ENCODE measurements around the gene SNX32. TPM values are rescaled to one million over a fixed set of nuclear protein-coding genes. Genes with fewer than 3 reads are reported as not detected.

SNX32 gene
- total RNA-seq, 2 experiments from 2014 or later: 2.0 to 2.7 TPM

Other genes starting within 250 kb of the SNX32 start
- under 1 TPM; 0.29 to 0.31 TPM for gene KCNK7, start 238.2 kb upstream of the SNX32 start, total RNA-seq
- 10 to 100 TPM; 56.7 to 62.6 TPM for gene MAP3K11, start 219.7 kb upstream of the SNX32 start, total RNA-seq
- gene PCNX3, start 218.2 kb upstream of the SNX32 start, total RNA-seq: 10 to 100 TPM; 29.8 to 32.1 TPM
- gene SIPA1, start 195.9 kb upstream of the SNX32 start, total RNA-seq: 100 to 1,000 TPM; 163 to 167 TPM
- gene RELA, start 171.0 kb upstream of the SNX32 start, total RNA-seq: 10 to 100 TPM; 74.9 to 76.5 TPM
- 10 to 100 TPM; 55.9 to 61.6 TPM for gene KAT5, start 121.7 kb upstream of the SNX32 start, total RNA-seq
- gene RNASEH2C, start 113.2 kb upstream of the SNX32 start, total RNA-seq: 100 to 1,000 TPM in 1 of 2 experiments, 10 to 100 TPM in 1; 98.4 to 105 TPM
- gene AP5B1, start 53.0 kb upstream of the SNX32 start, total RNA-seq: 10 to 100 TPM; 13.6 to 14.5 TPM
- not detected for gene OVOL1, start 46.9 kb upstream of the SNX32 start, total RNA-seq
- 1,000 to 10,000 TPM; 1,166 to 1,191 TPM for gene CFL1, start 24.2 kb downstream of the SNX32 start, total RNA-seq
- gene MUS81, start 26.5 kb downstream of the SNX32 start, total RNA-seq: 10 to 100 TPM; 69.8 to 71.7 TPM
- 10 to 100 TPM; 11.5 to 12.5 TPM for gene EFEMP2, start 38.8 kb downstream of the SNX32 start, total RNA-seq
- 10 to 100 TPM; 11.1 to 13.2 TPM for gene CTSW, start 45.9 kb downstream of the SNX32 start, total RNA-seq
- gene FIBP, start 54.5 kb downstream of the SNX32 start, total RNA-seq: 100 to 1,000 TPM in 1 of 2 experiments, 10 to 100 TPM in 1; 94.2 to 101 TPM
- 10 to 100 TPM; 40.0 to 44.4 TPM for gene CCDC85B, start 56.7 kb downstream of the SNX32 start, total RNA-seq
- gene FOSL1, start 66.4 kb downstream of the SNX32 start, total RNA-seq: 10 to 100 TPM; 17.1 to 17.7 TPM
- gene C11orf68, start 85.1 kb downstream of the SNX32 start, total RNA-seq: 10 to 100 TPM; 22.2 to 23.6 TPM
- gene DRAP1, start 85.5 kb downstream of the SNX32 start, total RNA-seq: 100 to 1,000 TPM; 154 to 169 TPM
- gene TSGA10IP, start 111.5 kb downstream of the SNX32 start, total RNA-seq: not detected
- 10 to 100 TPM; 59.1 to 60.5 TPM for gene SART1, start 127.8 kb downstream of the SNX32 start, total RNA-seq
- gene EIF1AD, start 168.2 kb downstream of the SNX32 start, total RNA-seq: 10 to 100 TPM; 41.2 to 42.7 TPM
- gene BANF1, start 168.5 kb downstream of the SNX32 start, total RNA-seq: 100 to 1,000 TPM; 264 to 280 TPM
- not detected for gene CST6, start 178.0 kb downstream of the SNX32 start, total RNA-seq
- not detected for gene CATSPER1, start 192.5 kb downstream of the SNX32 start, total RNA-seq
- gene GAL3ST3, start 215.2 kb downstream of the SNX32 start, total RNA-seq: not detected
- gene SF3B2, start 218.4 kb downstream of the SNX32 start, total RNA-seq: 100 to 1,000 TPM; 271 to 274 TPM
- 10 to 100 TPM; 82.0 to 84.1 TPM for gene PACS1, start 236.3 kb downstream of the SNX32 start, total RNA-seq

Data from activated CD4-positive, alpha-beta memory T cell treated with anti-CD3 and anti-CD28 coated beads for 36 hours (primary cell).